HepG2 (cell line): Measurements from ENCODE around the gene LENEP. TPM values are rescaled to one million over a fixed set of nuclear protein-coding genes. Genes with fewer than 3 reads are reported as not detected.
A peak's percentile ranks its signal among the peaks of the same experiment; 100 is the strongest.

Experiments used
- BCLAF1 ChIP-seq: fragments of 450-650 bp; IDR thresholded peaks from 2 replicates; pipeline ENCODE4 v1.6.1; 2017; ENCODE audit warnings: mild to moderate bottlenecking
- NFRKB ChIP-seq: fragments of 450-650 bp; IDR thresholded peaks from 2 replicates; pipeline ENCODE4 v1.6.1; 2017
- RBFOX2 ChIP-seq: fragments of 200-400 bp; formaldehyde crosslinking; IDR thresholded peaks from 2 replicates; pipeline ENCODE4 v1.6.1; 2017; ENCODE audit warnings: low read depth, mild to moderate bottlenecking, low read length
- polyA plus RNA-seq, 8 experiments: library from polyadenylated mRNA; depleted of rRNA in 3 of 8; stranded (reverse) in 7 of 8; unstranded in 1 of 8; fragments of >200 nt; fragmentation: Illumina TruSeq in 4 of 8; extraction: Trizol in 4 of 8; gene quantifications; 2 replicates each; pipeline versions ENCODE4 v1.2.1 to v1.2.3, GENCODE V29; 2011 to 2016; ENCODE audit warnings: low read depth in 4 of 8, missing spikeins in 1 of 8, mixed read lengths in 1 of 8; ENCODE audit not compliant: insufficient read depth in 1 of 8
- total RNA-seq, 5 experiments: library from RNA; depleted of rRNA; stranded (reverse); fragments of >200 nt; fragmentation: Illumina TruSeq; extraction: Trizol; gene quantifications; 2 replicates each; pipeline ENCODE4 v1.2.3, GENCODE V29; 2016; ENCODE audit warnings: low read depth in 1 of 5
- TF ChIP-seq, protein P1 (sequence below): sonication (generic); formaldehyde crosslinking; IDR thresholded peaks from 2 replicates; pipeline ENCODE4 v1.4.0; 2020; ENCODE audit warnings: missing genetic modification reagents, borderline replicate concordance

Gene LENEP
- total and polyA plus RNA-seq, 2 of the 13 experiments (the other 11 are each of a cell fraction or from before 2014, with no cell fraction given) = 0.29 TPM; not detected in 1

DNA sequence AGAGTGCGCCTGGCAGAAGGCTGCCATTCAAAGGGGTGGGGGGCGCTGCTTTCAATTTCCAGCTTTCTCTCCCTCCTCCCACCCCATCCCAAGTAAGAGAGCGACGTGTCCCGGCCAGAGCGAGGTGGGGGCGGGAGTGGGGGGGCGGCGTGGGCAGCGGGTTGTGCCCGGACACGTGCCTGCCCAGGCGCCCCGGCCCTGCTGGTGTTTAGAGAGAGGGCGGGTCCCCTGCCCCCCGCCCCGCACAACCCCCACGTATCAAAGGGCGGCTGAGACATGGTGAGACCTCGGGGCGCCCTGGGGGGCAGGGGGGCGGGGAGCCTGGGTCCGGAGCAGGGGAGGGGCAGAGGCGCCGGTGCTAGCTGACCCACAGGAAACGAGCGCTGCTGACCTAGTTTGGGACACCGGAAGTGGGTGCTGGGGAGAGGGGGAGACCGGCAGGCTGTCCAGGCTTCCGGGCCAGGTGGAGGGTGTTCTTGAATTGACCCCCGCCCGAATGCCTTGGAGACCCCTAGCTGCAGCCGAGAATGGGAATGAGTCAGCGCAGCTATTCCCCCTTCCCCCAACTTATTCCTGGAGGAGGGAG lies 10.5 kb downstream of the LENEP start (continued):
- TF ChIP-seq, protein P1, sequence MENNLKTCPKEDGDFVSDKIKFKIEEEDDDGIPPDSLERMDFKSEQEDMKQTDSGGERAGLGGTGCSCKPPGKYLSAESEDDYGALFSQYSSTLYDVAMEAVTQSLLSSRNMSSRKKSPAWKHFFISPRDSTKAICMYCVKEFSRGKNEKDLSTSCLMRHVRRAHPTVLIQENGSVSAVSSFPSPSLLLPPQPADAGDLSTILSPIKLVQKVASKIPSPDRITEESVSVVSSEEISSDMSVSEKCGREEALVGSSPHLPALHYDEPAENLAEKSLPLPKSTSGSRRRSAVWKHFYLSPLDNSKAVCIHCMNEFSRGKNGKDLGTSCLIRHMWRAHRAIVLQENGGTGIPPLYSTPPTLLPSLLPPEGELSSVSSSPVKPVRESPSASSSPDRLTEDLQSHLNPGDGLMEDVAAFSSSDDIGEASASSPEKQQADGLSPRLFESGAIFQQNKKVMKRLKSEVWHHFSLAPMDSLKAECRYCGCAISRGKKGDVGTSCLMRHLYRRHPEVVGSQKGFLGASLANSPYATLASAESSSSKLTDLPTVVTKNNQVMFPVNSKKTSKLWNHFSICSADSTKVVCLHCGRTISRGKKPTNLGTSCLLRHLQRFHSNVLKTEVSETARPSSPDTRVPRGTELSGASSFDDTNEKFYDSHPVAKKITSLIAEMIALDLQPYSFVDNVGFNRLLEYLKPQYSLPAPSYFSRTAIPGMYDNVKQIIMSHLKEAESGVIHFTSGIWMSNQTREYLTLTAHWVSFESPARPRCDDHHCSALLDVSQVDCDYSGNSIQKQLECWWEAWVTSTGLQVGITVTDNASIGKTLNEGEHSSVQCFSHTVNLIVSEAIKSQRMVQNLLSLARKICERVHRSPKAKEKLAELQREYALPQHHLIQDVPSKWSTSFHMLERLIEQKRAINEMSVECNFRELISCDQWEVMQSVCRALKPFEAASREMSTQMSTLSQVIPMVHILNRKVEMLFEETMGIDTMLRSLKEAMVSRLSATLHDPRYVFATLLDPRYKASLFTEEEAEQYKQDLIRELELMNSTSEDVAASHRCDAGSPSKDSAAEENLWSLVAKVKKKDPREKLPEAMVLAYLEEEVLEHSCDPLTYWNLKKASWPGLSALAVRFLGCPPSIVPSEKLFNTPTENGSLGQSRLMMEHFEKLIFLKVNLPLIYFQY (CRISPR knock-in tag) = 0 out of 2 replicates have a peak, but pooled peaks have one; percentile 22
- TF ChIP-seq NFRKB (no peak), RBFOX2 (0 out of 2 replicates have a peak, but pooled peaks have one; percentile 29), BCLAF1 (no peak)
- TF ChIP-seq, all 625 proteins: peak for 97
